Neuronal stem cell (in vitro differentiated cells): ENCODE results near the gene EFL1.

Experiments
- DNase-seq: peaks from one replicate; pipeline ENCODE4 v3.0.0-alpha.2; 2013; ENCODE audit warnings: low spot score
- H2AFZ ChIP-seq: one replicate; pipeline ENCODE4 v1.6.1; 2013; ENCODE audit warnings: mild to moderate bottlenecking, low read length, inconsistent platforms
- H2AK5ac ChIP-seq: 2 replicates; pipeline ENCODE4 v1.6.1; 2013; ENCODE audit warnings: low read depth, mild to moderate bottlenecking, inconsistent platforms, low read length, moderate library complexity, mixed read lengths
- H2BK120ac ChIP-seq: 2 replicates; pipeline ENCODE4 v1.6.1; 2013; ENCODE audit warnings: low read depth, mild to moderate bottlenecking, inconsistent platforms, low read length, moderate library complexity, mixed read lengths
- H2BK12ac ChIP-seq: one replicate; pipeline ENCODE4 v1.6.1; 2013; ENCODE audit warnings: low read length, inconsistent platforms
- H2BK15ac ChIP-seq: 2 replicates; pipeline ENCODE4 v1.6.1; 2013; ENCODE audit warnings: mild to moderate bottlenecking, low read length, inconsistent platforms, mixed read lengths
- H2BK5ac ChIP-seq: one replicate; pipeline ENCODE4 v1.6.1; 2013; ENCODE audit warnings: inconsistent platforms, mild to moderate bottlenecking, low read length, moderate library complexity
- H3K14ac ChIP-seq: one replicate; pipeline ENCODE4 v1.6.1; 2013; ENCODE audit warnings: low read length, inconsistent platforms
- H3K18ac ChIP-seq: 2 replicates; pipeline ENCODE4 v1.6.1; 2013; ENCODE audit warnings: low read length, inconsistent platforms
- H3K23ac ChIP-seq: 2 replicates; pipeline ENCODE4 v1.6.1; 2013; ENCODE audit warnings: low read depth, mild to moderate bottlenecking, mixed read lengths, low read length, inconsistent platforms; ENCODE audit not compliant: poor library complexity
- H3K27ac ChIP-seq: replicated peaks from 3 replicates; pipeline ENCODE4 v1.5.1; 2013; ENCODE audit warnings: low read length, inconsistent platforms
- H3K27me3 ChIP-seq, 3 experiments: 2 replicates each; pipeline ENCODE4 v1.6.1; 2013; ENCODE audit warnings: low read length in 3 of 3, mild to moderate bottlenecking in 2 of 3, inconsistent platforms in 1 of 3, low read depth in 1 of 3, mixed read lengths in 1 of 3, moderate library complexity in 1 of 3; ENCODE audit not compliant: control insufficient read depth in 3 of 3, insufficient read depth in 3 of 3
- H3K36me3 ChIP-seq, 2 donors: replicated peaks in 1 of 2; 2 replicates each; pipeline ENCODE4 v1.6.1; 2013; ENCODE audit warnings: low read length in 2 of 2; ENCODE audit not compliant: control insufficient read depth in 2 of 2, insufficient read depth in 2 of 2
- H3K4ac ChIP-seq: 2 replicates; pipeline ENCODE4 v1.6.1; 2013; ENCODE audit warnings: inconsistent platforms, mild to moderate bottlenecking, low read length, moderate library complexity
- H3K4me1 ChIP-seq, 2 donors: 1 replicate in 1 of 2; 2 replicates in 1 of 2; pipeline ENCODE4 v1.6.1; 2013; ENCODE audit warnings: low read length in 2 of 2, low read depth in 1 of 2; ENCODE audit not compliant: control insufficient read depth in 2 of 2, insufficient read depth in 1 of 2
- H3K4me2 ChIP-seq: one replicate; pipeline ENCODE4 v1.6.1; 2013; ENCODE audit warnings: mild to moderate bottlenecking, low read length, inconsistent platforms; ENCODE audit not compliant: insufficient read depth, poor library complexity, severe bottlenecking
- H3K4me3 ChIP-seq, 2 donors: 2 replicates each; pipeline ENCODE4 v1.5.1; 2013; ENCODE audit warnings: low read length in 2 of 2, mild to moderate bottlenecking in 2 of 2, inconsistent platforms in 1 of 2, moderate library complexity in 1 of 2
- H3K79me1 ChIP-seq: one replicate; pipeline ENCODE4 v1.6.1; 2013; ENCODE audit warnings: low read depth, mild to moderate bottlenecking, inconsistent platforms, low read length, moderate library complexity
- H3K9ac ChIP-seq: one replicate; pipeline ENCODE4 v1.6.1; 2013; ENCODE audit warnings: mild to moderate bottlenecking, low read depth, low read length, inconsistent platforms; ENCODE audit not compliant: poor library complexity
- H3K9me3 ChIP-seq, 2 donors: replicated peaks in 1 of 2; 2 replicates each; pipeline versions ENCODE3 to v1.6.1; 2013; ENCODE audit warnings: low read length in 2 of 2, mild to moderate bottlenecking in 2 of 2, inconsistent platforms in 1 of 2, low read depth in 1 of 2, mixed read lengths in 1 of 2, moderate library complexity in 1 of 2; ENCODE audit not compliant: control insufficient read depth in 2 of 2, insufficient read depth in 1 of 2
- H4K8ac ChIP-seq: one replicate; pipeline ENCODE4 v1.6.1; 2013; ENCODE audit warnings: low read depth, mild to moderate bottlenecking, inconsistent platforms, low read length, moderate library complexity
- H4K91ac ChIP-seq: one replicate; pipeline ENCODE4 v1.6.1; 2013; ENCODE audit warnings: low read length, low read depth, mild to moderate bottlenecking, inconsistent platforms; ENCODE audit not compliant: poor library complexity
- WGBS, 2 donors: extraction: QIAGEN DNeasy Blood & Tissue Kit; methylation state at CpG; one replicate each; pipeline ENCODE4 v1.1.7; 2013; ENCODE audit warnings: missing lambda C conversion rate in 2 of 2, mixed read lengths in 1 of 2; ENCODE audit not compliant: insufficient read length in 2 of 2, insufficient replicate concordance in 1 of 2; ENCODE audit errors: extremely low coverage in 2 of 2; 5-methylcytosine and 5-hydroxymethylcytosine counted together

Gene EFL1

DNA sequence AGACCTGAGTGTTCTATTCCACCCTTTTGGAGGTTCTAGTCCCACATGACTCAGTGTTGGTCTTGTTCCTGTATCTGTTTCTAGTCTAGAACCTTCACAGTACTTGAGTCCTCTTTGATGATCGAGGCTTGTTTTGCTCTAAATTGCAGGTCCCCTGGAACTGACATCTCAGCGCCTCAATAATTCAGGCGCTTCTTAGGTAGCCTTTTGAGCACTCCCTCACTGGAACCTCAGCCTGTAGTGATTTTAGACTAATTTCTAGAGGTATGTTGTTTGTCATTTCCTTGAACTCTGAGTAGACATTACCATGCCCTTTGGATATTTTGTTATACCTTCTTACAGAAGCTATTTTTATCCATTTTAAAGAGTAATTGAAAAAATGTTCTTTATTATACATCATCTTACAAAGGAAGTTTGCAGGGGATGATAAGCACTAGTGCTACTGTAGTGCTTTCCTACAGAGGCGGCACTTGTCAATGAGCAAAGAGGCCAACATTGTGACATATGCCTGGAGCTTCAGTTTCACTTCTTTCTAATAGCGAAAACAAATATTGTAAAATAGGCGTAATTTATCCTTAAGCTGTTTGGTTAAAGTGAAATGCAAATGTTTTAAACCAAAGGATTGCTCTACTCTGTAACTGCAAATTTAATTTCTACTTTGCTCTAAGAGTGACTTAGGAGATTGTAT lies 75.7 kb downstream of the EFL1 start:
- no peaks in the 10 kb centered on the region for H3K27me3 ChIP-seq

DNA sequence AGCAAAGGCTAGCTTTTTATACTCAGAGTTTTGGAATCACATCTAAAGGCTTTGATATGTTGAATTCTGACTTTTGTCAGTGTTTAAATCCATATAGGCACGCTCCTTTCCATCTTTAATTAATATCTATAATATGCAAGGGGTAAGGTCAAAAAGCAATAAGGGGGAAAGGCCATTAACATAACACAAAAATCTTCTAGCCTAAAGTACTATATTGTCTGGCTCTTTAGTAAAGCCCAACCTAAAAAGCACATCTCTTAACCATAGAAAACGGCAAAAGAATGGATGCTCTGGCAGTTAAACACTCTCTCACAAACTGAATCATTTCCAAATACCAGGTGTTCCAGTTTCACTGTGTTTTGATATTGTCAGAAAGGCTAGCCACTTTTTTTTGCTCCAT lies 76.4 kb downstream of the EFL1 start:
- no peak overlapping the region for H4K8ac ChIP-seq
- H3K4me2 ChIP-seq = no peak overlapping the region
- no peak overlapping the region for H2AK5ac ChIP-seq
- no peaks in the 10 kb centered on the region for H3K36me3 ChIP-seq
- H3K27me3 ChIP-seq = no peaks in the 10 kb centered on the region
- WGBS, 2 donors = no CpG with 5 or more reads among the region's 2 CpGs
- H3K9ac ChIP-seq = no peak overlapping the region
- no peak overlapping the region for H3K14ac ChIP-seq
- no peaks in the 10 kb centered on the region for H3K4me1 ChIP-seq
- H2BK120ac ChIP-seq = no peak overlapping the region
- no peak overlapping the region for H3K4me3 ChIP-seq
- no peak overlapping the region for H2BK12ac ChIP-seq
- H2AFZ ChIP-seq = no peak overlapping the region
- H3K18ac ChIP-seq = no peak overlapping the region
- no peaks in the 10 kb centered on the region for H3K9me3 ChIP-seq
- H3K23ac ChIP-seq = no peak overlapping the region
- no peak overlapping the region for H3K4ac ChIP-seq
- H4K91ac ChIP-seq = no peak overlapping the region
- H3K79me1 ChIP-seq = no peaks in the 10 kb centered on the region
- H2BK5ac ChIP-seq = no peak overlapping the region
- H2BK15ac ChIP-seq = no peak overlapping the region
- H3K27ac ChIP-seq = no peak overlapping the region
- DNase-seq = no peak

More for the DNA sequence above, 75.7 kb downstream of the EFL1 start:
- no peak overlapping the region for H4K91ac ChIP-seq
- H2BK5ac ChIP-seq = no peak overlapping the region
- no peaks in the 10 kb centered on the region for H3K36me3 ChIP-seq
- H3K4ac ChIP-seq = no peak overlapping the region
- no peak overlapping the region for H4K8ac ChIP-seq
- H2BK15ac ChIP-seq = no peak overlapping the region
- H3K14ac ChIP-seq = no peak overlapping the region
- H3K4me2 ChIP-seq = no peak overlapping the region
- no peak overlapping the region for H2AFZ ChIP-seq
- no peak overlapping the region for H3K23ac ChIP-seq
- no peak overlapping the region for H2BK120ac ChIP-seq
- no peak overlapping the region for H3K18ac ChIP-seq
- H2AK5ac ChIP-seq = no peak overlapping the region
- no peak overlapping the region for H3K27ac ChIP-seq
- no peak overlapping the region for H3K4me3 ChIP-seq
- H3K9ac ChIP-seq = no peak overlapping the region
- no peaks in the 10 kb centered on the region for H3K79me1 ChIP-seq
- H3K9me3 ChIP-seq = no peaks in the 10 kb centered on the region
- DNase-seq = no peak
- no peak overlapping the region for H2BK12ac ChIP-seq
- no CpG with 5 or more reads among the region's 6 CpGs for WGBS, 2 donors
- no peaks in the 10 kb centered on the region for H3K4me1 ChIP-seq

DNA sequence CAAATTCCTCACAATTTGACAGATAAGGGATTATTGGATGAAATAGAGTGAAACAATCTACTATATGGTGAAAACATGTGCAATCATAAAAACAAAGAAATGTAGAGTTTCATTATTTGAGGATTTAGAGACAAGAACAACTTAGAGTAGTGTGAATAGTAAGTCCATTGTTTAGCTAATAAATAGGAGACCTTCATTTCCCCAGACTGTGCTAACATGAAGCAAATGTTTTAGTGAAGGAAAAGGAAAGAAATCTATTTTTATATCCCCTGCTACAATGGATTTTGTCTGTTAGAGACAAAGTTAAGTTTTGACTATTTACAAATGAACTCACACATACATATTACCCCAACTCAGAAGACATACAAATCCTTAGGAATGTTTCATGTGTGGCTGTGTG lies 77.8 kb downstream of the EFL1 start:
- Histone ChIP-seq H4K91ac (no peak overlapping the region), H2AK5ac (no peak overlapping the region), H3K27ac (no peak overlapping the region), H2AFZ (no peak overlapping the region), H3K27me3 (no peaks in the 10 kb centered on the region), H3K4me3 (no peak overlapping the region), H3K4ac (no peak overlapping the region), H3K79me1 (no peaks in the 10 kb centered on the region), H3K14ac (no peak overlapping the region), H3K18ac (no peak overlapping the region), H3K23ac (no peak overlapping the region), H3K9me3 (no peaks in the 10 kb centered on the region), H2BK12ac (no peak overlapping the region), H2BK120ac (no peak overlapping the region), H3K4me1 (no peaks in the 10 kb centered on the region), H2BK5ac (no peak overlapping the region), H2BK15ac (no peak overlapping the region), H4K8ac (no peak overlapping the region), H3K36me3 (peaks cover 0 to 2% of the 10 kb centered on the region in 2 donors), H3K4me2 (no peak overlapping the region), H3K9ac (no peak overlapping the region)
- DNase-seq = no peak

DNA sequence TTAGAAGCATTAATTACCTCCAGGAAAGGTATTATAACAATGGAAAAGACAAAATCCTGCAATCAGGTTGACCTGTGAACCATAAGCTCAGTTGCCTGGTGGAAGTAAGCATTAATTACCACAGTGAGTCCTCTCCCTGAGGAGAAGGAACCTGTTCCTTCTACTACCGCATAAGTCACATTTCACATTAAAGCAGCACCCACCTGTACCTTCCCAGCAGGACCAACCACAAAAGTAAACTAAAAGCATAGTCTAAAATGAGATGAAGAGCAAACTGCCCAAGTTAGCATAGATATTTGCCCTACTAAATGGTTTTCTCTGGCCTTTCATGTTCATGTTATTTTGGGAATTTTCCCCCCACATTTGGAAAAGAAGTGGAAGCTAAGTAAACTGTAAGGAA lies 78.2 kb downstream of the EFL1 start:
- H3K36me3 ChIP-seq = peaks cover 0 to 2% of the 10 kb centered on the region in 2 donors
- H3K27ac ChIP-seq = no peak overlapping the region
- no peak for DNase-seq

More for the DNA sequence above, 78.2 kb downstream of the EFL1 start:
- Histone ChIP-seq H4K91ac (no peak overlapping the region), H3K27me3 (no peaks in the 10 kb centered on the region), H3K14ac (no peak overlapping the region), H3K4me2 (no peak overlapping the region), H2AK5ac (no peak overlapping the region), H3K9ac (no peak overlapping the region), H2BK12ac (no peak overlapping the region), H3K9me3 (no peaks in the 10 kb centered on the region), H4K8ac (no peak overlapping the region), H3K4ac (no peak overlapping the region), H2BK5ac (no peak overlapping the region), H3K79me1 (no peaks in the 10 kb centered on the region), H3K4me3 (no peak overlapping the region), H3K18ac (no peak overlapping the region), H2AFZ (no peak overlapping the region), H3K23ac (no peak overlapping the region), H3K4me1 (no peaks in the 10 kb centered on the region), H2BK120ac (no peak overlapping the region), H2BK15ac (no peak overlapping the region)
- WGBS, 2 donors = no CpG with 5 or more reads among the region's 1 CpG
